ENCODE data around the gene ALOX12.

DNA sequence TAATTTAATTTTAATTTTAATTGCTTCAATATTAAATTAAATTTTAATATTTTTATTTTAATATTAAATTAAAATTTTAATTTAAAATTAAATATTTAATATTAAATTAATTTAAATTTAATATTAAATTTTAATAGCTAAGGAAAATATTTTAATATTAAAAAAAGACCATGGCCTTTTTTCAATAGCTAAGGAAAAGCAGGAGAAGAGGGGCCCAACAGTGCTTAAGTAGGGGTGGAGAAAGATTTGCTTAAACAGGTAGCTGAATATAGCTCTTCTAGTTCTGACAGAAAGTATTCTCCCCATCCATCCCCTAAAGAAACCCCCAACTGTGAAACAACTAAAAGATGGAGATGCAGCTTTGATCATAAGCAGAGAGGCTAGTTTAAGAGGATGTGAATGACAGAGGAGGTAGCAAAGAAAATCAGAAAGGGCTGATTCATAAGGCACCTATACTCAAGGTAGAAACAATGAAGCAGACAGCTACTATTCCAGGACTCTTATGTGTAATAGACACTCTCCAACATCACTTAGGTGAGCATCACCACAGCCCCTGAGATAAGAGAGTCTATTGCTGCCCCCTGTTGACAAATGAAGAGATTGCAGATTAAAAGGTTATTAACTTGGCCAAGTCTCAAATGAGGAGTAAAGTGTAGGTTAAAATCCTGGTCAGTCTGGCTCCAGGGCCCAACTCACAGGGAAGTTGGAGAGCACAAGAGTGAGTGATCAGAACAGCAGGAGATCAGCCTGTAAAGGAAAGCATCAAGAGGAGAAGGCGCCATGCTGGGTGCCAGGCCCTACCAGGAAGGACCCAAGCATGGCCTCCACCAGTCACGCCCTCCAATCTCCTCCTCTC is 8.8 kb downstream of the ALOX12 start:
- TF ChIP-seq, protein P1, sequence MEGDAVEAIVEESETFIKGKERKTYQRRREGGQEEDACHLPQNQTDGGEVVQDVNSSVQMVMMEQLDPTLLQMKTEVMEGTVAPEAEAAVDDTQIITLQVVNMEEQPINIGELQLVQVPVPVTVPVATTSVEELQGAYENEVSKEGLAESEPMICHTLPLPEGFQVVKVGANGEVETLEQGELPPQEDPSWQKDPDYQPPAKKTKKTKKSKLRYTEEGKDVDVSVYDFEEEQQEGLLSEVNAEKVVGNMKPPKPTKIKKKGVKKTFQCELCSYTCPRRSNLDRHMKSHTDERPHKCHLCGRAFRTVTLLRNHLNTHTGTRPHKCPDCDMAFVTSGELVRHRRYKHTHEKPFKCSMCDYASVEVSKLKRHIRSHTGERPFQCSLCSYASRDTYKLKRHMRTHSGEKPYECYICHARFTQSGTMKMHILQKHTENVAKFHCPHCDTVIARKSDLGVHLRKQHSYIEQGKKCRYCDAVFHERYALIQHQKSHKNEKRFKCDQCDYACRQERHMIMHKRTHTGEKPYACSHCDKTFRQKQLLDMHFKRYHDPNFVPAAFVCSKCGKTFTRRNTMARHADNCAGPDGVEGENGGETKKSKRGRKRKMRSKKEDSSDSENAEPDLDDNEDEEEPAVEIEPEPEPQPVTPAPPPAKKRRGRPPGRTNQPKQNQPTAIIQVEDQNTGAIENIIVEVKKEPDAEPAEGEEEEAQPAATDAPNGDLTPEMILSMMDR (IDR thresholded peaks at IDR 0.05 in 8 of 11, conservative IDR thresholded peaks at IDR 0.05 in 3 of 11): peak; percentile 50 to 82 (median 75)
- TF ChIP-seq POLR2A (IDR thresholded peaks at IDR 0.05): no peak

Data from spleen (tissue), 7 donors.